Testis (tissue), 3 donors: ENCODE data around the gene NDUFAF5. TPM values are rescaled to one million over a fixed set of nuclear protein-coding genes. Genes with fewer than 3 reads are reported as not detected.

Experiments
- DNase-seq: peaks from one replicate; pipeline ENCODE4 v3.0.0-alpha.2; 2019
- H3K27ac ChIP-seq, 2 donors: fragments of 200-600 bp; sonication (generic); one replicate each; pipeline ENCODE4 v1.5.1; 2019
- H3K27me3 ChIP-seq: fragments of 200-600 bp; sonication (generic); one replicate; pipeline ENCODE4 v1.5.1; 2019
- H3K36me3 ChIP-seq: fragments of 200-600 bp; sonication (generic); one replicate; pipeline ENCODE4 v1.5.1; 2017; ENCODE audit warnings: low read depth; ENCODE audit errors: missing control alignments
- H3K4me1 ChIP-seq: fragments of 200-600 bp; sonication (generic); one replicate; pipeline ENCODE4 v1.5.1; 2019
- H3K4me3 ChIP-seq, 2 donors: fragments of 200-600 bp; sonication (generic); one replicate each; pipeline ENCODE4 v1.5.1; 2017 to 2019
- H3K9me3 ChIP-seq: fragments of 200-600 bp; sonication (generic); one replicate; pipeline ENCODE4 v1.5.1; 2017
- CTCF ChIP-seq, 3 experiments: fragments of 450-650 bp in 2 of 3; fragments of 200-600 bp in 1 of 3; sonication (generic) in 1 of 3; IDR thresholded peaks; one replicate each; pipeline ENCODE4 v1.5.1; 2016 to 2019; ENCODE audit warnings: antibody characterized with exemption in 3 of 3, mild to moderate bottlenecking in 2 of 3, moderate library complexity in 1 of 3
- POLR2A ChIP-seq: fragments of 450-650 bp; IDR thresholded peaks from one replicate; pipeline ENCODE4 v1.6.1; 2017; ENCODE audit warnings: antibody characterized with exemption, mild to moderate bottlenecking, moderate library complexity
- WGBS, 2 donors: methylation state at CpG; one replicate each; pipeline ENCODE4 v1.1.5; 2018; 5-methylcytosine and 5-hydroxymethylcytosine counted together
- intact Hi-C: fragments of 100-400 bp; cut with DNase I; formaldehyde crosslinking; loops from one replicate; pipeline ENCODE4 v1.15.1; 2023; ENCODE audit warnings: low total_unique reads
- polyA plus RNA-seq: library from polyadenylated mRNA; stranded (reverse); fragments of 350-450 nt; fragmentation: Illumina TruSeq; extraction: RNeasy Lipid Tissue Mini Kit (QIAGEN cat#74804); gene quantifications from one replicate; pipeline ENCODE4 v1.2.3, GENCODE V29; 2014; ENCODE audit warnings: low read depth, low replicate concordance; ENCODE audit not compliant: insufficient read depth
- total RNA-seq, 2 donors: library from RNA; depleted of rRNA; stranded (reverse); fragments of >200 nt; gene quantifications; one replicate each; pipeline ENCODE4 v1.2.3, GENCODE V29; 2016

The NDUFAF5 gene
- total and polyA plus RNA-seq, 3 donors from 2014 or later: 32.9 to 50.5 (median 36.4) TPM

- 77 to 81% methylated on average over 4 of the region's 4 CpGs for WGBS, 2 donors
- DNase-seq: no peak
- TF ChIP-seq POLR2A: no peak
- TF ChIP-seq CTCF (IDR thresholded peaks at IDR 0.05): no peak
- Histone ChIP-seq H3K27me3 (no peaks in the 10 kb centered on the region), H3K4me3 (no peak overlapping the region), H3K36me3 (no peaks in the 10 kb centered on the region), H3K27ac (no peak overlapping the region), H3K9me3 (no peaks in the 10 kb centered on the region), H3K4me1 (no peaks in the 10 kb centered on the region)
- intact Hi-C loops: no loop called here
Measured at GRCh38 chr20:13775867-13776266, 9.0 kb upstream of the NDUFAF5 start.

GRCh38 chr20:13777171-13777601 lies 7.6 kb upstream of the NDUFAF5 start:
- no peaks in the 10 kb centered on the region for H3K4me1 ChIP-seq
- no peaks in the 10 kb centered on the region for H3K27me3 ChIP-seq
- TF ChIP-seq POLR2A: no peak
- no peak for TF ChIP-seq CTCF (IDR thresholded peaks at IDR 0.05)
- no peak overlapping the region for H3K27ac ChIP-seq
- intact Hi-C loops: no loop called here
- 82 to 83% methylated on average over 4 of the region's 4 CpGs for WGBS, 2 donors
- no peak overlapping the region for H3K4me3 ChIP-seq
- no peaks in the 10 kb centered on the region for H3K36me3 ChIP-seq
- no peaks in the 10 kb centered on the region for H3K9me3 ChIP-seq
- no peak for DNase-seq

- Histone ChIP-seq H3K27me3 (no peaks in the 10 kb centered on the region), H3K27ac (no peak overlapping the region), H3K9me3 (no peaks in the 10 kb centered on the region), H3K36me3 (no peaks in the 10 kb centered on the region), H3K4me3 (no peak overlapping the region), H3K4me1 (no peaks in the 10 kb centered on the region)
- TF ChIP-seq CTCF (IDR thresholded peaks at IDR 0.05): no peak
- no peak for TF ChIP-seq POLR2A
- intact Hi-C loops: no loop called here
- no peak for DNase-seq
- WGBS, 2 donors: 93 to 100% methylated on average over 3 of the region's 3 CpGs
Measured at GRCh38 chr20:13778827-13779226, 6.0 kb upstream of the NDUFAF5 start.

GRCh38 chr20:13783528-13783927 lies 1.3 kb upstream of the NDUFAF5 start:
- Histone ChIP-seq H3K27ac (no peak overlapping the region), H3K27me3 (no peaks in the 10 kb centered on the region), H3K36me3 (no peaks in the 10 kb centered on the region), H3K4me1 (peaks cover 14% of the 10 kb centered on the region), H3K9me3 (no peaks in the 10 kb centered on the region), H3K4me3 (peak overlapping the region in 1 of 2 donors; percentile 97)
- DNase-seq: no peak
- 77 to 81% methylated on average over 13 of the region's 13 CpGs for WGBS, 2 donors
- intact Hi-C loops: no loop called here
- no peak for TF ChIP-seq POLR2A

- H3K9me3 ChIP-seq: no peaks in the 10 kb centered on the region
- H3K4me3 ChIP-seq: peak overlapping the region; percentile 77 to 97
- H3K4me1 ChIP-seq: peaks cover 14% of the 10 kb centered on the region
- 0 to 1% methylated on average over 26 of the region's 26 CpGs for WGBS, 2 donors
- TF ChIP-seq POLR2A: no peak
- TF ChIP-seq CTCF (IDR thresholded peaks at IDR 0.05): no peak
- H3K27me3 ChIP-seq: no peaks in the 10 kb centered on the region
- H3K36me3 ChIP-seq: no peaks in the 10 kb centered on the region
- intact Hi-C loops: no loop called here
- no peak for DNase-seq
- peak overlapping the region; percentile 88 to 90 for H3K27ac ChIP-seq
Measured at GRCh38 chr20:13784271-13784892, 446 bp upstream of the NDUFAF5 start.
